GM12865 (cell line): ENCODE data around the gene EPC2.
"Not testable (repeated sequence)": the region's sequence is repeated elsewhere in the genome, so short reads cannot be mapped to it uniquely, and the experiment has no call there.

Source experiments
- DNase-seq: peaks from one replicate; pipeline ENCODE4 v3.0.0; 2010; ENCODE audit warnings: low read depth
- H3K4me3 ChIP-seq: 2 replicates; pipeline ENCODE4 v1.5.1; 2011; ENCODE audit warnings: mild to moderate bottlenecking, low read depth, low read length, control low read depth
- TF ChIP-seq, protein P1 (sequence below): IDR thresholded peaks from 2 replicates; pipeline ENCODE4 v1.5.1; 2011; ENCODE audit warnings: low read length, control low read depth, low read depth, inconsistent platforms; ENCODE audit not compliant: insufficient read depth; ENCODE audit errors: missing control alignments

Gene EPC2

DNA sequence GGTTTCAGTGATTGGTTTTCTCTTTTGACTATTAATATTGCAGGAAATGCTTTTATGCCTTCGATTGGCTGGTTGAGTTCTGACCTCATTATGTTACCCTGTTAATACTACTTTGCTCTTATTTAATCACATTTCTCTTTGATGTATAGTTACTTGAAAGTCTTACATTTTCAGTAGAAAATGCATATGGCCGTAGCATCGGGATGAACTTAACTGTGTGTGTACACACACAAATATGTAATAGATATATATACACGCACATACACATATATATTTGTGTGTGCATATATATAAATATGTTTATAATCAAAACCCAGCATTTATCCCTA is 1.6 kb downstream of the EPC2 start:
- peak overlapping the region; percentile 94 for H3K4me3 ChIP-seq
- DNase-seq = no peak
- TF ChIP-seq, protein P1, sequence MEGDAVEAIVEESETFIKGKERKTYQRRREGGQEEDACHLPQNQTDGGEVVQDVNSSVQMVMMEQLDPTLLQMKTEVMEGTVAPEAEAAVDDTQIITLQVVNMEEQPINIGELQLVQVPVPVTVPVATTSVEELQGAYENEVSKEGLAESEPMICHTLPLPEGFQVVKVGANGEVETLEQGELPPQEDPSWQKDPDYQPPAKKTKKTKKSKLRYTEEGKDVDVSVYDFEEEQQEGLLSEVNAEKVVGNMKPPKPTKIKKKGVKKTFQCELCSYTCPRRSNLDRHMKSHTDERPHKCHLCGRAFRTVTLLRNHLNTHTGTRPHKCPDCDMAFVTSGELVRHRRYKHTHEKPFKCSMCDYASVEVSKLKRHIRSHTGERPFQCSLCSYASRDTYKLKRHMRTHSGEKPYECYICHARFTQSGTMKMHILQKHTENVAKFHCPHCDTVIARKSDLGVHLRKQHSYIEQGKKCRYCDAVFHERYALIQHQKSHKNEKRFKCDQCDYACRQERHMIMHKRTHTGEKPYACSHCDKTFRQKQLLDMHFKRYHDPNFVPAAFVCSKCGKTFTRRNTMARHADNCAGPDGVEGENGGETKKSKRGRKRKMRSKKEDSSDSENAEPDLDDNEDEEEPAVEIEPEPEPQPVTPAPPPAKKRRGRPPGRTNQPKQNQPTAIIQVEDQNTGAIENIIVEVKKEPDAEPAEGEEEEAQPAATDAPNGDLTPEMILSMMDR = no peak

DNA sequence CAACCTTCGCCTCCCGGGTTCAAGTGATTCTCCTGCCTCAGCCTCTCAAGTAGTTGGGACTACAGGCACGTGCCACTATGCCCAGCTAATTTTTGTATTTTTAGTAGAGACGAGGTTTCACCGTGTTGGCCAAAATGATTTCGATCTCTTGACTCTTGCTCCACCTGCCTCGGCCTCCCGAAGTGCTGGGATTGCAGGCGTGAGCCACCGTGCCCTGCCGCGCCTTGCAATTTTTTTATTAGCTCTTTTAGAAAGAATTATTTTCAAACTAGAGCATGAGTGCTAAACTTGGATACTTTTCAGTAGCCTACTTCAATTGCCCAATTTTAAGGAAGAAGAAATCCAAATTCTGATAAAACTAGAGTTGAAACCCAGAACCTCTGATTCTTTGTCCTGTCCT is 3.2 kb downstream of the EPC2 start:
- not testable (repeated sequence) for H3K4me3 ChIP-seq, DNase-seq

DNA sequence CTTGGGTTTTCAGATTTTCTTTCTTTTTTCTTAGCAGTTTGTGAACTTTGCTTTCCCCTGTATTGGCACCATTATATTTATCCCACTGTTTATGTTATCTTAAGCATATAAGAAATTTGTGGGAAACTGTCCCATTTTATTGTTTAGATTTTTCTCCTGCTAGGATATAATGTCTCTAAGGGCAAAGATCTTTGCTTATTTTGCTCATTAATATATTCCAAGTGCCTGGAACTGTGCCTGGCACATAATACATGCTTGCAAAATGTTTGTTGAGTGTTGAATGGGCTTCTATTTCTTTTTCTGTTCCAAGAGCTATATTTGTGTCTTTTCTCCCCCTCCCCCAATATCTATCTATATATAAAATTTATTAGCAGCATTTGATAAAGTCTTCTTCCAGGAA is 5.4 kb downstream of the EPC2 start:
- H3K4me3 ChIP-seq = no peak overlapping the region
- no peak for DNase-seq
- TF ChIP-seq, protein P1 = no peak

DNA sequence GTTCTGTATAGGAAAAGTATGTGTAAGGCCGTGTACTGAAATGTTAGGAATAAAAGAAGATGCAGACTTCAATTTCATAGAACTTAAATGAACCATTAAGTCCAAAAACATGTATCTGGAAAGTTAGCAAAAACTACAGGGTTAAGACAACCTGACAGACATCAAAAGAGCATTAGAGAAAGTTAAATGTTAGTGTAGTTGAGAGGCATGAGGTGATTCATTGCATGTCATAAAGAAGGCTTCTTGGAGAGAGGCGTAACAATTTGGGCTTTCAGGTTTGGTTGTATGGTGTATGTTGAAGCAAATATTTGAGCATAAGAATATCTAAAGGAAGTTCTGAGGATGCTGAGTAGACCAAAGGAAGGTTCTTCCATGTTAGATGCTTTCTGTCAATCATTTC is 6.3 kb downstream of the EPC2 start:
- DNase-seq = no peak

DNA sequence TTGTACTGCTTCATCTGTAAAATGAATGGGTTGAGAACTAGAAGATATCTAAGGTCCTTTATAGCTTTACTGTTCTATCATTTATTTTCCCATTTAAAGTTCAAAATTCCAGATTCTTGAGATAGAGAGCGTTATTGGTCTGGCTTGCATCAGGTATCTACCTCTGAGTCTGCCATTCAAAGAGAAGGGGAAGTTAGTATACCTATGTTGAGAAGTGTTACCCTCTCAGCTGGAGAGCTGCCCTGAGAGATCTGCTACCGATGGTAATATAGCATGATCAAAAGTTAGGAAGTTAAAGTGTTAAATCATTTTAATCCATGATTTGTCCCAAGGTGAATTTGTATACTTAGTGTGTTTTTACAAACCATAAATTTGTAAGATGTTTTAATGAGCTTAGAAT is 7.4 kb downstream of the EPC2 start:
- H3K4me3 ChIP-seq = no peak overlapping the region
- TF ChIP-seq, protein P1 = no peak
- DNase-seq = no peak

More for the DNA sequence above, 6.3 kb downstream of the EPC2 start:
- TF ChIP-seq, protein P1 = no peak
- no peak overlapping the region for H3K4me3 ChIP-seq

DNA sequence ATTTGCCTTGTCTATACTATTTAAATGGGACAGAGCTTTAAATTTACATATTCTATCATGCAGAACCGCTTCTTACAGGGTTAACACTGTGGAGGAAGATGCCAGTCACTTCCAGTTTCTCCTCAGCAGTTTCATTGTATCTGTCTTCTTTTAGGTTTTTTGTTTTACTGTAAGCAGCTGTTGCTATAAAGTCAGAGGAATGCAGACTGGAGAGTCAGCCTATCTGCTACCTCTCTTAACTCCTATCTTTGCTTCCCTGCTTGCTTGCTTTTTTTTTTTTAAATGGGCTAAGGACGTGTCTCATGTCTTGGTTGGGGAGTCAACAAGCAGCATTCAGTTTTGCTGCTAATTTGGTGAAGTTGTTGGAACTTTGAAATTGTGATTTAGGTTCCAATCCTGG is 8.9 kb downstream of the EPC2 start:
- no peak overlapping the region for H3K4me3 ChIP-seq
- peak; percentile 64 for DNase-seq
- TF ChIP-seq, protein P1 = no peak

DNA sequence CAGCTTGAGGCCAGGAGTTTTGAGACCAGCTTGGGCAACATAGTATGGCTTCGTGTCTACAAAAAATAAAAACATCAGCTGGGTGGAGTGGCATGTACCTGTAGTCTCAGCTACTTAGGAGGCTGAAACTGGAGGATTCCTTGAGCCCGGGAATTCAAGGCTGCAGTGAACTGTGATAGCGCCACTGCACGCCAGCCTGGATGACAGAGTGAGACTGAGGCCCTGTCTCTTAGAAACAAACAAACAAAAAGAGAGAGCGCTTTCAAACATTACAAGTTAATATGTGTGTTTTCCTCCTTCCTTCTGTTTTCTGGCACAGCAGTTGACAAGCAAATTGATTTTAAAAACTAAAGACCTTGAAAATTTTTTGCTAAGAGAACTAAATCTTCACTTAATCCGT is 9.9 kb downstream of the EPC2 start:
- TF ChIP-seq, protein P1 = no peak
- no peak overlapping the region for H3K4me3 ChIP-seq
- no peak for DNase-seq

DNA sequence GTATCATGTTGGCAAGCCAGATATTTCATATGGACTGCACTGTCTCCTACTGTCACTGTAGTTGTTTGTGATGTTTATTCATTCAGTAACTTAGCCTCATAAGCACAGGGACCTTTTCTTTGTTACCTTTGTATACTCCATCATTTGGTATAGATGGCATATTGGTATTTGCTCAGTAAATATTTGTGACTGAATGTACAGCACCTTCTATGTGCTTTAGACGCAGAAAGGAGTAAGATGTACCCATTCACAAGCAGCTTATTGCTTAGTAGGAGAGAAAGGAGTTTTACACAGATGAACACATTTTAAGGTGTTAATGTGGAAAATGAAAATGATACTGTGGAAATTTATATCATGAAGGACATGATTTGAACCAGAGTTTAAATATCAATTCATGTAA is 12.0 kb downstream of the EPC2 start:
- no peak overlapping the region for H3K4me3 ChIP-seq
- no peak for DNase-seq
- TF ChIP-seq, protein P1 = no peak
